Measurements from ENCODE around the gene C1S.

DNA sequence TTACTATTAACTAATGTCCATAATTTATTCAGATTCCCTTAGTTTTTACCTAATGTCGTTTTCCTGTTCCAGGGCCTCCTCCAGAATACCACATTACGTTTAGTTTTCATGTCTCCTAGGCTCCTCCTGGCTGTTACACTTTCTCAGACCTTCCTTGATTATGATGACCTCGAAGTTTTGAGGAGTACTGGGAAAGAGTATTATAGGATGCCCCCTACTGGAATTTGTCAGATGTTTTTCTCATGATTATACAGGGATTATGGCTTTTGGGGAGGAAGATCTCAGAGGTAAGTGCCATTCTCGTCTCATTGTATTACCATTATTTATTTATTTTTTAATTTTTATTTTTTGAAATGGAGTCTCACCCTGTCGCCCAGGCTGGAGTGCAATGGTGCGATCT lies 17.7 kb upstream of the C1S start:
- TF ChIP-seq EZH2 (IDR thresholded peaks at IDR 0.05; ENCODE audit: insufficient read depth, poor library complexity, severe bottlenecking) (no peak), EZH2phosphoT487 (IDR thresholded peaks at IDR 0.05; ENCODE audit: insufficient read depth, low read depth) (no peak)
